Stimulated activated CD4-positive, alpha-beta T cell treated with anti-CD3 and anti-CD28 coated beads, Interleukin-1b, Interleukin-23, amount 100 ng/mL, for 48 hours (primary cell): ENCODE data around the gene TP53TG3E.
"Not testable (repeated sequence)": the region's sequence is repeated elsewhere in the genome, so short reads cannot be mapped to it uniquely, and the experiment has no call there.

Experiments
- DNase-seq: peaks from one replicate; pipeline ENCODE4 v3.0.0-alpha.2; 2020

The TP53TG3E gene

GRCh38 chr16:33304006-33304405 is at the start of gene TP53TG3E:
TSS of gene TP53TG3E (plus strand) at chr16:33304306. CDS start at chr16:33304374, 68 bp downstream.
- DNase-seq, result not testable (repeated sequence)

- DNase-seq, result peak; percentile 52
Measured at GRCh38 chr16:33336226-33337012, 32.3 kb downstream of the TP53TG3E start.

GRCh38 chr16:33337627-33338542 is 33.8 kb downstream of the TP53TG3E start:
- peak; percentile 46 for DNase-seq

GRCh38 chr16:33338543-33338951 is 34.4 kb downstream of the TP53TG3E start:
- peak; percentile 19 for DNase-seq

GRCh38 chr16:33339093-33340061 is 35.3 kb downstream of the TP53TG3E start:
- peak; percentile 51 for DNase-seq
